Neural cell (in vitro differentiated cells): Measurements from ENCODE around the gene LEUTX. TPM values are rescaled to one million over a fixed set of nuclear protein-coding genes. Genes with fewer than 3 reads are reported as not detected.

Source experiments
- H2AFZ ChIP-seq: fragments of 200-600, 300-800 bp; sonication (generic), shearing (Covaris generic); 2 replicates; pipeline ENCODE4 v1.6.0; 2014; ENCODE audit warnings: low read depth, mild to moderate bottlenecking, antibody characterized with exemption, low read length, moderate library complexity
- H3F3A ChIP-seq: fragments of 200-600 bp; shearing (Covaris generic); 2 replicates; pipeline ENCODE4 v1.6.1; 2016; ENCODE audit warnings: mild to moderate bottlenecking, moderate library complexity, mixed read lengths, antibody characterized with exemption, low read length; ENCODE audit not compliant: insufficient read depth, poor library complexity, severe bottlenecking
- H3K27ac ChIP-seq: fragments of 200-600, 300-800 bp; sonication (generic), shearing (Covaris generic); 2 replicates; pipeline ENCODE4 v1.5.1; 2014; ENCODE audit warnings: mild to moderate bottlenecking, low read length, moderate library complexity
- H3K27me3 ChIP-seq: fragments of 300-800, 200-600 bp; sonication (generic), shearing (Covaris generic); 2 replicates; pipeline ENCODE4 v1.6.0; 2014; ENCODE audit warnings: mild to moderate bottlenecking, low read depth, low read length, moderate library complexity; ENCODE audit not compliant: insufficient read depth
- H3K36me3 ChIP-seq: fragments of 300-800, 200-600 bp; sonication (generic), shearing (Covaris generic); 2 replicates; pipeline ENCODE4 v1.5.1; 2014; ENCODE audit warnings: mild to moderate bottlenecking, antibody characterized with exemption, low read length, moderate library complexity; ENCODE audit not compliant: insufficient read depth
- H3K4me2 ChIP-seq: fragments of 300-800, 200-600 bp; sonication (generic), shearing (Covaris generic); 2 replicates; pipeline ENCODE4 v1.6.0; 2014; ENCODE audit warnings: mild to moderate bottlenecking, low read length
- H3K4me3 ChIP-seq: fragments of 300-800, 200-600 bp; sonication (generic), shearing (Covaris generic); 2 replicates; pipeline ENCODE4 v1.5.1; 2014; ENCODE audit warnings: mild to moderate bottlenecking, low read length, moderate library complexity
- H3K79me2 ChIP-seq: fragments of 200-600 bp; shearing (Covaris generic); replicated peaks from 2 replicates; pipeline ENCODE4 v1.6.0; 2014; ENCODE audit warnings: mild to moderate bottlenecking, low read length, moderate library complexity; ENCODE audit not compliant: insufficient read depth
- H3K9ac ChIP-seq: fragments of 300-800, 200-600 bp; sonication (generic), shearing (Covaris generic); 2 replicates; pipeline ENCODE4 v1.6.1; 2016; ENCODE audit warnings: mild to moderate bottlenecking, low read length, mixed read lengths
- H3K9me2 ChIP-seq: fragments of 200-600 bp; shearing (Covaris generic); 2 replicates; pipeline ENCODE4 v1.6.1; 2016; ENCODE audit warnings: mild to moderate bottlenecking, low read length, mixed read lengths; ENCODE audit not compliant: insufficient read depth
- H3K9me3 ChIP-seq: fragments of 200-600, 300-800 bp; sonication (generic), shearing (Covaris generic); 2 replicates; pipeline ENCODE4 v1.6.1; 2016; ENCODE audit warnings: mild to moderate bottlenecking, mixed run types, low read length, moderate library complexity, mixed read lengths
- H4K20me1 ChIP-seq: fragments of 200-600 bp; shearing (Covaris generic); 2 replicates; pipeline ENCODE4 v1.6.1; 2016; ENCODE audit warnings: mild to moderate bottlenecking, mixed run types; ENCODE audit not compliant: insufficient read depth
- CTCF ChIP-seq: fragments of 450-650 bp; IDR thresholded peaks from 2 replicates; pipeline ENCODE4 v1.5.1; 2014; ENCODE audit warnings: antibody characterized with exemption, mild to moderate bottlenecking, moderate library complexity; ENCODE audit not compliant: poor library complexity, severe bottlenecking
- EP300 ChIP-seq: fragments of 450-650 bp; conservative IDR thresholded peaks from 2 replicates; pipeline ENCODE4 v1.6.1; 2014; ENCODE audit warnings: antibody characterized with exemption, mild to moderate bottlenecking, moderate library complexity; ENCODE audit not compliant: poor library complexity, severe bottlenecking
- EZH2 ChIP-seq: fragments of 200-600, 300-800 bp; shearing (Covaris generic), sonication (generic); IDR thresholded peaks from 2 replicates; pipeline ENCODE4 v1.6.1; 2014; ENCODE audit warnings: antibody characterized with exemption, low read length, borderline replicate concordance, mild to moderate bottlenecking; ENCODE audit not compliant: insufficient read depth, poor library complexity, severe bottlenecking
- MXI1 ChIP-seq: fragments of 450-650 bp; conservative IDR thresholded peaks from 2 replicates; pipeline ENCODE4 v1.6.1; 2014; ENCODE audit warnings: antibody characterized with exemption, mild to moderate bottlenecking; ENCODE audit not compliant: poor library complexity, severe bottlenecking
- POLR2AphosphoS5 ChIP-seq: IDR thresholded peaks from 2 replicates; pipeline ENCODE4 v1.6.1; 2012
- RAD21 ChIP-seq: fragments of 450-650 bp; conservative IDR thresholded peaks from 2 replicates; pipeline ENCODE4 v1.6.1; 2014; ENCODE audit warnings: antibody characterized with exemption, mild to moderate bottlenecking, moderate library complexity
- SMC3 ChIP-seq: fragments of 450-650 bp; conservative IDR thresholded peaks from 2 replicates; pipeline ENCODE4 v1.6.1; 2014; ENCODE audit warnings: antibody characterized with exemption, mild to moderate bottlenecking, moderate library complexity; ENCODE audit not compliant: poor library complexity
- TAF1 ChIP-seq: IDR thresholded peaks from 2 replicates; pipeline ENCODE4 v1.6.1; 2012; ENCODE audit warnings: low read depth
- polyA plus RNA-seq: library from polyadenylated mRNA; depleted of rRNA; stranded (reverse); fragments of >200 nt; gene quantifications from 2 replicates; pipeline ENCODE4 v1.2.3, GENCODE V29; 2014
- TF ChIP-seq, protein P1 (sequence below): IDR thresholded peaks from 2 replicates; pipeline ENCODE4 v1.6.1; 2012; ENCODE audit warnings: borderline replicate concordance

LEUTX gene
- polyA plus RNA-seq, 1 donor from 2014 or later: not detected

GRCh38 chr19:39737891-39738290, 40.8 kb upstream of the LEUTX start, which contains the start of gene CLC:
CLC (minus strand) TSS chr19:39738029; CDS start chr19:39737952, 77 bp downstream.
- no peaks in the 10 kb centered on the region for H4K20me1 ChIP-seq
- no peaks in the 10 kb centered on the region for H3K9me3 ChIP-seq
- H3K36me3 ChIP-seq: no peaks in the 10 kb centered on the region
- peak within 1 kb of the TSS; percentile 12 for H2AFZ ChIP-seq
- H3K27ac ChIP-seq: peak within 1 kb of the TSS; percentile 26
- TF ChIP-seq, protein P1, sequence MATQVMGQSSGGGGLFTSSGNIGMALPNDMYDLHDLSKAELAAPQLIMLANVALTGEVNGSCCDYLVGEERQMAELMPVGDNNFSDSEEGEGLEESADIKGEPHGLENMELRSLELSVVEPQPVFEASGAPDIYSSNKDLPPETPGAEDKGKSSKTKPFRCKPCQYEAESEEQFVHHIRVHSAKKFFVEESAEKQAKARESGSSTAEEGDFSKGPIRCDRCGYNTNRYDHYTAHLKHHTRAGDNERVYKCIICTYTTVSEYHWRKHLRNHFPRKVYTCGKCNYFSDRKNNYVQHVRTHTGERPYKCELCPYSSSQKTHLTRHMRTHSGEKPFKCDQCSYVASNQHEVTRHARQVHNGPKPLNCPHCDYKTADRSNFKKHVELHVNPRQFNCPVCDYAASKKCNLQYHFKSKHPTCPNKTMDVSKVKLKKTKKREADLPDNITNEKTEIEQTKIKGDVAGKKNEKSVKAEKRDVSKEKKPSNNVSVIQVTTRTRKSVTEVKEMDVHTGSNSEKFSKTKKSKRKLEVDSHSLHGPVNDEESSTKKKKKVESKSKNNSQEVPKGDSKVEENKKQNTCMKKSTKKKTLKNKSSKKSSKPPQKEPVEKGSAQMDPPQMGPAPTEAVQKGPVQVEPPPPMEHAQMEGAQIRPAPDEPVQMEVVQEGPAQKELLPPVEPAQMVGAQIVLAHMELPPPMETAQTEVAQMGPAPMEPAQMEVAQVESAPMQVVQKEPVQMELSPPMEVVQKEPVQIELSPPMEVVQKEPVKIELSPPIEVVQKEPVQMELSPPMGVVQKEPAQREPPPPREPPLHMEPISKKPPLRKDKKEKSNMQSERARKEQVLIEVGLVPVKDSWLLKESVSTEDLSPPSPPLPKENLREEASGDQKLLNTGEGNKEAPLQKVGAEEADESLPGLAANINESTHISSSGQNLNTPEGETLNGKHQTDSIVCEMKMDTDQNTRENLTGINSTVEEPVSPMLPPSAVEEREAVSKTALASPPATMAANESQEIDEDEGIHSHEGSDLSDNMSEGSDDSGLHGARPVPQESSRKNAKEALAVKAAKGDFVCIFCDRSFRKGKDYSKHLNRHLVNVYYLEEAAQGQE: no peak
- TF ChIP-seq RAD21 (no peak), SMC3 (no peak), CTCF (no peak), TAF1 (no peak), EZH2 (no peak), EP300 (no peak), MXI1 (no peak), POLR2AphosphoS5 (no peak)
- H3F3A ChIP-seq: no peaks in the 10 kb centered on the region
- no peak within 1 kb of the TSS for H3K4me2 ChIP-seq
- no peak within 1 kb of the TSS for H3K9ac ChIP-seq
- H3K27me3 ChIP-seq: no peaks in the 10 kb centered on the region
- no peaks in the 10 kb centered on the region for H3K79me2 ChIP-seq
- no peak within 1 kb of the TSS for H3K4me3 ChIP-seq
- H3K9me2 ChIP-seq: no peaks in the 10 kb centered on the region

DNA sequence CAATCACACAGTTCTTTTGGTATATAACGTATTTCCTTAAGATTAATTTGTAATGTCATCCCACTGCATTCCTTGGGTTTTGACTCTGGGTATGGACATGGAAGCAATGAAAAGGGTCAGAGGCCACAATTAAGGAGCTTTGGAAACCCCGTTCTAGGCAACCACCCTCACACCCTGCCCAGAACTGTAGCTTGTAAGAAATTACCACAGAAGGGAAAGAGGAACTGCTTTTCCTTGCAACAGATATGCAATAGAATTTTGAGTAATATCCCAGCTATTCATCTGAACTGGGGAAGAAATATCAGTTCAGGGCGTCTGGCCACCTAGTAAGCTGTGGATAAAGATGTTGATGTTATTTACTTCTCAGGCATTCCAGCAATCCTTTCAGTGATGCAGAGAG, 39.8 kb upstream of the LEUTX start:
- no peak overlapping the region for H3K4me3 ChIP-seq
- H3K27me3 ChIP-seq: no peaks in the 10 kb centered on the region
- no peaks in the 10 kb centered on the region for H3K9me3 ChIP-seq
- no peak overlapping the region for H3K4me2 ChIP-seq
- peak overlapping the region; percentile 32 for H3K27ac ChIP-seq
- no peaks in the 10 kb centered on the region for H3K9me2 ChIP-seq
- H3K9ac ChIP-seq: no peak overlapping the region
- no peaks in the 10 kb centered on the region for H3F3A ChIP-seq
- H3K36me3 ChIP-seq: no peaks in the 10 kb centered on the region
- TF ChIP-seq CTCF (no peak), EP300 (no peak), SMC3 (no peak), POLR2AphosphoS5 (no peak), RAD21 (no peak)
- TF ChIP-seq, protein P1: no peak
- H4K20me1 ChIP-seq: no peaks in the 10 kb centered on the region
- H2AFZ ChIP-seq: peak overlapping the region; percentile 12
- H3K79me2 ChIP-seq: no peaks in the 10 kb centered on the region
